Measurements from ENCODE around the gene PAX5. TPM values are rescaled to one million over a fixed set of nuclear protein-coding genes. Genes with fewer than 3 reads are reported as not detected.

PAX5 gene
- polyA plus RNA-seq, 1 of the 3 experiments (the other 2 are of a cell fraction), result 0.05 TPM

DNA sequence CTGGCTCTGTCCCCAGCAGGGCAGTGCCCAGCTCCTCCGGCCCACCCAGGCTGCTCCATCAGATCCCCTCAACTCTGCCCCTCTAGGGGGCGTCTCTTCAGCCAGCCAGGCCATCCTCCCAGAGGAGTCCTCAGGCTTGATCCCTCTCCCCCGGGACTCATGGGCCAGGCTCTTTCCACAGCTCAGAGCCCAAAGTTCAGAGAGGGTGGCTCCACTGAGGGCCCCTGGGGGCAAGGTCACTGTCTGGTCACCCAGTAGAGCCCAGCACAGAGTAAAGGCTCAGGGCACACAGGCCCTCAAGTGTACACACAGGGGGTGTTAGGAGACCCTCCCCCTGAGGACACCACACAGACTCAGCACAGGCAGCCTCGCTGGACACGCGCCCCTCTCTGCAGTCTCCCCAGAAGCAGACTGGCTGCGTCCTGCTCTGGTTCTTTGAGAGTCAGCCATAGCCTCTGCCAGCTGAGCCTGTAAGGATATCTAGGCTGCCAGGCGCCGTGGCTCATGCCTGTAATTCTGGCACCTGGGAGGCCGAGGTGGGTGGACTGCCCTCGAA, 64.8 kb downstream of the PAX5 start:
- Histone ChIP-seq H2AFZ (ENCODE audit: low read depth) (no peak overlapping the region), H3K4me2 (no peak overlapping the region), H3K79me2 (ENCODE audit: insufficient read depth) (no peaks in the 10 kb centered on the region), H3F3A (replicated peaks; ENCODE audit: insufficient read depth) (no peaks in the 10 kb centered on the region), H3K27ac (ENCODE audit: low read depth in 2 of 2, low read length in 1 of 2) (no peak overlapping the region), H4K20me1 (ENCODE audit: insufficient read depth) (no peaks in the 10 kb centered on the region), H3K36me3 (replicated peaks in 1 of 2; ENCODE audit: control insufficient read depth in 1 of 2, insufficient read depth in 2 of 2, low read length in 1 of 2) (no peaks in the 10 kb centered on the region), H3K9me2 (no peaks in the 10 kb centered on the region), H3K27me3 (ENCODE audit: insufficient read depth) (no peaks in the 10 kb centered on the region; the same call in 1 of the 2 replicates), H3K9ac (no peak overlapping the region), H3K4me1 (ENCODE audit: control insufficient read depth in 1 of 2, insufficient read depth in 2 of 2, low read depth in 1 of 2, low read length in 1 of 2) (peaks cover 0 to 2% of the 10 kb centered on the region in 2 experiments; a peak in 1 of 4 replicates), H3K9me3 (no peaks in the 10 kb centered on the region), H3K4me3 (ENCODE audit: low read depth in 2 of 2, low read length in 1 of 2) (no peak overlapping the region)
- ChIA-PET CTCF (interaction anchor here (0.7 to 2.6 kb wide), 7 partner anchors 10 to 96 kb away, joined by 3 to 12 read pairs (median 3); no protein-coding TSS in a partner anchor), POLR2A (no interaction called here)
- TF ChIP-seq ELF1 (IDR thresholded peaks at IDR 0.05), result no peak
- WGBS (ENCODE audit: low lambda C conversion rate), result 74% methylated on average over 9 of the region's 11 CpGs
- no peak for DNase-seq

DNA sequence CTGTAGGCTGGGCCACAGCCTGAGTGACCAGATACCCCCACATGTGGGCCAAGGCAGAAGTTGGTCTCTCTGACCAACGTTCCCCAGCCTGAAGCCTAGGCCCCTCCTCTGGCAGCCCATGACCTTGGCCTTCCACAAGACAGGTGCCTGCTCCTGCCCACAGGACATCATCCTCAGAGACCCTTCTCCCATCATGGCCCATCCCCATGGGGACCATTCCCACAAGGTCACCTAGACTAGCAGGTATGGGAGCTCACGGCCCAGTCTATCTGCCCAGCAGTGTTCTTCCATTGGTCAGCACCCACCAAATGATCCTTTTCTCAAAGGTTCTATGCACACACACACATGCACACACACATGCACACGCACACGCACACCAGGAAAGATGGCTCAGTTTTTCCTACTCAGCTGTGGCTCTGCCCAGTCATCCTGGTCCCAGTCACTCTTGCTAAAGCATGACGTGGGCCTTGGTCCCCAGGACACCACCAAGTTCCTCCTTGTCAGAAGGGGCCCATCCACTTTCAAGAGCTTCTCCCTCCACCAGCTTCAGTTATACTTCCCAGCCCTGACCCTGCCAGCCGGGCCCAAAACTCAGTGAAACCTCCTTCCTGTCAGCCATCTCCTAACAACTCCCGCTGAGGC, 65.4 kb downstream of the PAX5 start:
- H3K4me3 ChIP-seq (ENCODE audit: low read depth in 2 of 2, low read length in 1 of 2), result no peak overlapping the region

DNA sequence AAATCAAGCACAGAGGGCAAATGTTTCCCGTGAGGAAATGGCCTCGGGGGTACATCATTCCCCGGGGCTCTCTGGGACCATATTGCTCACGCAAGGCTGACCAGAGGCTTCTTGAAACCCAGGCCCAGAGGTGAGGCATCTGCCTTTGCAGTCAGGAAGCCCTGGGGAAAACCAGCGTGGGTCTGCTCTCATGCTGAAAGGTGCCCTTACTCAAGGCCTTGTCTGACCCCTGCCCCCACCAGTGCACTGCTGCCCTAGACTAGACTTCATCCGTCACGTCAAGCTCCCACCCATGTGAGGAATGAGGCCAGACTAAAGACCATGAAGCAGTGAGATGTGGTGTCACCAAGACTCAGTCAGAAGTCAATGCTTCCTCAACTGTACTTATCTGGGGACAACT, 66.1 kb downstream of the PAX5 start:
- TF ChIP-seq RXRA (IDR thresholded peaks at IDR 0.05; ENCODE audit: borderline replicate concordance, low read depth), result no peak
- no peak for TF ChIP-seq MXI1 (IDR thresholded peaks at IDR 0.05; ENCODE audit: low read depth, low read length)
- TF ChIP-seq, protein P1, sequence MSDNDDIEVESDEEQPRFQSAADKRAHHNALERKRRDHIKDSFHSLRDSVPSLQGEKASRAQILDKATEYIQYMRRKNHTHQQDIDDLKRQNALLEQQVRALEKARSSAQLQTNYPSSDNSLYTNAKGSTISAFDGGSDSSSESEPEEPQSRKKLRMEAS (IDR thresholded peaks at IDR 0.05; ENCODE audit: low read depth), result no peak
- TF ChIP-seq GATA2 (CRISPR knock-in tag; IDR thresholded peaks at IDR 0.05), result no peak
- no peak for TF ChIP-seq TCF12 (IDR thresholded peaks at IDR 0.05)
- TF ChIP-seq, protein P2, sequence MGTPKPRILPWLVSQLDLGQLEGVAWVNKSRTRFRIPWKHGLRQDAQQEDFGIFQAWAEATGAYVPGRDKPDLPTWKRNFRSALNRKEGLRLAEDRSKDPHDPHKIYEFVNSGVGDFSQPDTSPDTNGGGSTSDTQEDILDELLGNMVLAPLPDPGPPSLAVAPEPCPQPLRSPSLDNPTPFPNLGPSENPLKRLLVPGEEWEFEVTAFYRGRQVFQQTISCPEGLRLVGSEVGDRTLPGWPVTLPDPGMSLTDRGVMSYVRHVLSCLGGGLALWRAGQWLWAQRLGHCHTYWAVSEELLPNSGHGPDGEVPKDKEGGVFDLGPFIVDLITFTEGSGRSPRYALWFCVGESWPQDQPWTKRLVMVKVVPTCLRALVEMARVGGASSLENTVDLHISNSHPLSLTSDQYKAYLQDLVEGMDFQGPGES (IDR thresholded peaks at IDR 0.05; ENCODE audit: low read depth, low read length), result no peak
- TF ChIP-seq, protein P3, sequence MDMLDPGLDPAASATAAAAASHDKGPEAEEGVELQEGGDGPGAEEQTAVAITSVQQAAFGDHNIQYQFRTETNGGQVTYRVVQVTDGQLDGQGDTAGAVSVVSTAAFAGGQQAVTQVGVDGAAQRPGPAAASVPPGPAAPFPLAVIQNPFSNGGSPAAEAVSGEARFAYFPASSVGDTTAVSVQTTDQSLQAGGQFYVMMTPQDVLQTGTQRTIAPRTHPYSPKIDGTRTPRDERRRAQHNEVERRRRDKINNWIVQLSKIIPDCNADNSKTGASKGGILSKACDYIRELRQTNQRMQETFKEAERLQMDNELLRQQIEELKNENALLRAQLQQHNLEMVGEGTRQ (IDR thresholded peaks at IDR 0.05; ENCODE audit: borderline replicate concordance, low read depth, low read length), result no peak
- TF ChIP-seq RFX5 (IDR thresholded peaks at IDR 0.05; ENCODE audit: low read length), result no peak

More for the DNA sequence above, 65.4 kb downstream of the PAX5 start:
- H2AFZ ChIP-seq (ENCODE audit: low read depth), result no peak overlapping the region
- no peaks in the 10 kb centered on the region for H3F3A ChIP-seq (replicated peaks; ENCODE audit: insufficient read depth)
- H3K27me3 ChIP-seq (ENCODE audit: insufficient read depth), result no peaks in the 10 kb centered on the region; the same call in 1 of the 2 replicates
- H3K79me2 ChIP-seq (ENCODE audit: insufficient read depth), result no peaks in the 10 kb centered on the region
- 73% methylated on average over 5 of the region's 7 CpGs for WGBS (ENCODE audit: low lambda C conversion rate)
- no peak overlapping the region for H3K9ac ChIP-seq
- ChIA-PET CTCF (interaction anchor here (0.7 to 2.6 kb wide), 7 partner anchors 10 to 95 kb away, joined by 3 to 12 read pairs (median 3); no protein-coding TSS in a partner anchor), POLR2A (no interaction called here)
- no peak overlapping the region for H3K27ac ChIP-seq (ENCODE audit: low read depth in 2 of 2, low read length in 1 of 2)
- no peaks in the 10 kb centered on the region for H3K36me3 ChIP-seq (replicated peaks in 1 of 2; ENCODE audit: control insufficient read depth in 1 of 2, insufficient read depth in 2 of 2, low read length in 1 of 2)
- TF ChIP-seq ELF1 (IDR thresholded peaks at IDR 0.05) (no peak), EP300 (IDR thresholded peaks at IDR 0.05; ENCODE audit: borderline replicate concordance in 1 of 2, low read depth in 1 of 2, low read length in 1 of 2) (no peak), YY1 (IDR thresholded peaks at IDR 0.05; ENCODE audit: low read depth) (no peak), FOXJ3 (CRISPR knock-in tag; IDR thresholded peaks at IDR 0.05) (no peak), FOXM1 (IDR thresholded peaks at IDR 0.05; ENCODE audit: low read depth) (no peak), EZH2phosphoT487 (IDR thresholded peaks at IDR 0.05; ENCODE audit: borderline replicate concordance, low read depth) (no peak), RCOR1 (IDR thresholded peaks at IDR 0.05; ENCODE audit: low read length) (no peak)
- no peaks in the 10 kb centered on the region for H4K20me1 ChIP-seq (ENCODE audit: insufficient read depth)
- H3K4me1 ChIP-seq (ENCODE audit: control insufficient read depth in 1 of 2, insufficient read depth in 2 of 2, low read depth in 1 of 2, low read length in 1 of 2), result peaks cover 0 to 2% of the 10 kb centered on the region in 2 experiments; a peak in 1 of 4 replicates
- DNase-seq, result no peak
- H3K9me3 ChIP-seq, result no peaks in the 10 kb centered on the region
- H3K9me2 ChIP-seq, result no peaks in the 10 kb centered on the region
- H3K4me2 ChIP-seq, result no peak overlapping the region

More for the DNA sequence above, 66.1 kb downstream of the PAX5 start:
- peaks cover 0 to 2% of the 10 kb centered on the region in 2 experiments; a peak in 1 of 4 replicates for H3K4me1 ChIP-seq (ENCODE audit: control insufficient read depth in 1 of 2, insufficient read depth in 2 of 2, low read depth in 1 of 2, low read length in 1 of 2)
- POLR2A ChIA-PET, result no interaction called here
- H3K9ac ChIP-seq, result no peak overlapping the region
- H3K9me3 ChIP-seq, result no peaks in the 10 kb centered on the region
- no peak overlapping the region for H2AFZ ChIP-seq (ENCODE audit: low read depth)
- no peak overlapping the region for H3K4me3 ChIP-seq (ENCODE audit: low read depth in 2 of 2, low read length in 1 of 2)
- H3F3A ChIP-seq (replicated peaks; ENCODE audit: insufficient read depth), result no peaks in the 10 kb centered on the region
- H3K9me2 ChIP-seq, result no peaks in the 10 kb centered on the region
- H3K36me3 ChIP-seq (replicated peaks in 1 of 2; ENCODE audit: control insufficient read depth in 1 of 2, insufficient read depth in 2 of 2, low read length in 1 of 2), result no peaks in the 10 kb centered on the region
- CTCF ChIA-PET, result interaction anchor here (1.2 to 2.6 kb wide), 5 partner anchors 10 to 94 kb away, joined by 3 to 12 read pairs (median 5); no protein-coding TSS in a partner anchor
- no peaks in the 10 kb centered on the region for H3K79me2 ChIP-seq (ENCODE audit: insufficient read depth)
- 55% methylated on average over 7 of the region's 7 CpGs for WGBS (ENCODE audit: low lambda C conversion rate)
- no peak overlapping the region for H3K4me2 ChIP-seq
- no peak for DNase-seq
- no peaks in the 10 kb centered on the region; the same call in 1 of the 2 replicates for H3K27me3 ChIP-seq (ENCODE audit: insufficient read depth)
- H4K20me1 ChIP-seq (ENCODE audit: insufficient read depth), result no peaks in the 10 kb centered on the region
- no peak overlapping the region for H3K27ac ChIP-seq (ENCODE audit: low read depth in 2 of 2, low read length in 1 of 2)
